NCI-H748 treated with DMSO at 0.1 percent for 48 hours (cell line): ENCODE measurements around the gene AKR1C2.
A peak's percentile ranks its signal among the peaks of the same experiment; 100 is the strongest.
"Not testable (repeated sequence)": the region's sequence is repeated elsewhere in the genome, so short reads cannot be mapped to it uniquely, and the experiment has no call there.

Experiments used
- DNase-seq: peaks from one replicate; lab custom pipeline; 2025; lab: John Stamatoyannopoulos, UW

AKR1C2 gene

DNA sequence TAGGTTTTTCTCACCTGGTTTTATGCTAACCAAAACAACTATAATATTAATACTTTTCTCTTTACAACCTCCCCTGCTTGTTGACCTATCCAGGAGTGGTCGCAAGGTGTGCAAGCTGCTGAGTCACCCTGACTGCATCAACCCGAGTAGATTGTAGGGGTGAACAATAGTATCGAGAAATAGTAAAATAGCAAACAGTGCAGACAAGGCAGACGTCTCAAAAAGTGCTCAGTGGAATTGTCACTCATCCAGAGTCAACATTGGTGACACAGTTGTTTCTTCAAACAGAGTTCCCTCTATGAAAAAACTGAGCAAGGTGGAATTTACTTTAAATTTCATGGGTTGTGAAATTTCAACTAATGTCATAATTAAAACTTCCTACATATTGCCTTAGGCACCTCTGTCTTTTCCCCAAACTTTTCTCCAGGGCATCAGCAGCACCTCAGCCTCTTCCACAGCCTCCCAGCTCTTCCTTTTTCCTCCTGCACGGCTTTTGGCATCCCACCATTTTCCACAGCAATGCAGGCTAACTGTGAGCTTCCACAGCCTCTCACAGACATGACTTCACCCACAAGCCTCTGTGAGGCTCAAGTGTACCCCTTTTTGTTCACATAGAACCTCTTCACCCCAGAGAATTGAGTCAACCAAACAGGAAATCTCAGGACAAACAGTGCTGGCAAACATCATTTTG lies 46.6 kb downstream of the AKR1C2 start:
- not testable (repeated sequence) for DNase-seq

DNA sequence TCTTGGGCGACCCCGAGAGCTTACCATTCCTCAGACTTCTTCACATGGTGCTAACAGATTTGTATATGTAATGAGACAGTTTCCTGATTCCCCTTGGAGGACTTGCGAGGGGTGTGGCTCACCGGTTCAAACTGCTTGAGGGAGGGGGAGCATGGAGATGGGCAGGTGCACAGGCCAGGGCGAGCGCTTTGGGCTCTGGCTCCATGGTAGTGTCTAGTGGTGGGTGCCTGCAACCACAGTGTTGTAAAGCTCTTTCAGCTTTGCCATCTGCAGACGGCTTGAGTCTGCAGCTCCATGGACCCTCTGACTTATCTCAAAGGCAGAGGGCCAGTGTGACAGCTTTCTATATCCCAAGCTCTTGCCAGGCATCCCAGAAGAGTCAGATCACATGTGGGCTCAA lies 47.6 kb downstream of the AKR1C2 start:
- DNase-seq: not testable (repeated sequence)

DNA sequence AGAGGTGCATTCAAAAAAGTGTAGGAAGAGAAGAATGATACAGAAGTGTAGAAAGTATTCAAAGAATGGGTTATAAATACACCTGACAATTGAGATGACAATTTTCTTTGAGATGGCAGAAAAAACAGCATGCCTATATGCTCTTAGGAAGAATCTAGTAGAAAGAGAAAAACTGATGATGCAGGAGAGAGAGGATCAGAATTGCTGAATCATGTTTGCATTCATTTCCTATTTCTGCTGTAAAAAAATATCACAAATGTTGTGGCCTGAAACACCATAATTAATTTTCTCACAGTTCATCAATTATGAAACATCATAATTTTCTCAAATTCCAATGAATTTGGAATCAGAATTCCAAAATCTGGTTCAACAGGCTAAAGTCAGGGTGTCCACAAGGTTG lies 50.3 kb downstream of the AKR1C2 start:
- no peak for DNase-seq

DNA sequence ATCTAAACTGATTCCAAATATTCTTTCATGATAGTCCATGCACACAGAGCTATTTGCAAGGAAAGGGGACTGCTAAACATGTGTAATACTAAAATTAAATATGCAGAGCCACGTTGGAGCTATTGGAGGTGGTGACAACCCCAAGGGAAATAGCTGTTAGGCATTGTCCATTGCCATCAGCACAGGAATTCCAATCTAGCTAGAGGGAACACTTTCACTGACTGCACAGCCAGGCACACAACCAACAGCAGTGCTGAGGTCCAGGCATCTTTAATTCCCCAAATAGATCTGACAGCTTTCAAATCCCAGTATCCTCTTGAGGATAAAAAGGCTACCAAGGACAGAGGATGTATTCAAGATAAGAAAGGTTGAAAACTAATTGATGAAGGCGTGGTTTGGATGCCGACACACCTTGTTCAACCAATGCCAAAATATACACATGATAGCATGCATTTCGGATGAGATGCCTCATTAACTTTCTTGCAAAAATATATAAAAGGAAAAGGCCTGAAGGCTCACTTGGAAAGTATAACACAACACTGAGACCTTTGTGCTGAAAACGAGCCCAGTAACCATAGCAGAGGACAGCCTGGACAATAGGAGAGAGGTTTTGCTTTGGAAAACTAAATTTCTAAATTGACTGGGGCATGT lies 52.0 kb downstream of the AKR1C2 start:
- DNase-seq: not testable (repeated sequence)

- no peak for DNase-seq
These were observed 55.7 kb downstream of the AKR1C2 start for GRCh38 chr10:4947635-4948596.

GRCh38 chr10:4947039-4947634 lies 56.5 kb downstream of the AKR1C2 start:
- DNase-seq: no peak

GRCh38 chr10:4945766-4946717 lies 57.6 kb downstream of the AKR1C2 start:
- no peak for DNase-seq

DNA sequence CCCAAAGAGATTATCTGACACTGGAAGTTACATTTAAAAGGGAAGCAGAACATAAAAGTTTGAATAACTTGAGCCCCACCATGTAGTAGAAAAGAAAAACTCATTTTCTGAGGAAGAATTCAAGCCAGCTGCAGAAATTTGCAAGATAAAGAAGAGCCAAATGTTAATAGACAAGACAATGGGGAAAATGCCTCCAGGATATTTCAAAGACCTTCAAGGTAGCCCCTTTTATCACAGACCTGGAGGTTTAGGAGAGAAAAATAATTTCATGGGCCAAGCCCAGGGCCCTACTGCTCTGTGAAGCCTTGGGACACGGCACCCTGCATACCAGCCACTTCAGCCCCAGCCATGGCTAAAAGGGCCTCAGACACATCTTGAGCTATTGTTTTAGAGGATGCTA lies 58.8 kb downstream of the AKR1C2 start:
- DNase-seq: no peak

GRCh38 chr10:4943821-4944220 lies 59.8 kb downstream of the AKR1C2 start:
- DNase-seq: no peak

- not testable (repeated sequence) for DNase-seq
These were observed 60.2 kb downstream of the AKR1C2 start for GRCh38 chr10:4943416-4943815.

GRCh38 chr10:4942931-4943330 lies 60.7 kb downstream of the AKR1C2 start:
- not testable (repeated sequence) for DNase-seq

GRCh38 chr10:4941540-4942330 lies 61.9 kb downstream of the AKR1C2 start:
- peak; percentile 23 for DNase-seq

GRCh38 chr10:4940909-4941308 lies 62.7 kb downstream of the AKR1C2 start:
- DNase-seq: not testable (repeated sequence)

- DNase-seq: not testable (repeated sequence)
These were observed 63.6 kb downstream of the AKR1C2 start for GRCh38 chr10:4940073-4940428.

DNA sequence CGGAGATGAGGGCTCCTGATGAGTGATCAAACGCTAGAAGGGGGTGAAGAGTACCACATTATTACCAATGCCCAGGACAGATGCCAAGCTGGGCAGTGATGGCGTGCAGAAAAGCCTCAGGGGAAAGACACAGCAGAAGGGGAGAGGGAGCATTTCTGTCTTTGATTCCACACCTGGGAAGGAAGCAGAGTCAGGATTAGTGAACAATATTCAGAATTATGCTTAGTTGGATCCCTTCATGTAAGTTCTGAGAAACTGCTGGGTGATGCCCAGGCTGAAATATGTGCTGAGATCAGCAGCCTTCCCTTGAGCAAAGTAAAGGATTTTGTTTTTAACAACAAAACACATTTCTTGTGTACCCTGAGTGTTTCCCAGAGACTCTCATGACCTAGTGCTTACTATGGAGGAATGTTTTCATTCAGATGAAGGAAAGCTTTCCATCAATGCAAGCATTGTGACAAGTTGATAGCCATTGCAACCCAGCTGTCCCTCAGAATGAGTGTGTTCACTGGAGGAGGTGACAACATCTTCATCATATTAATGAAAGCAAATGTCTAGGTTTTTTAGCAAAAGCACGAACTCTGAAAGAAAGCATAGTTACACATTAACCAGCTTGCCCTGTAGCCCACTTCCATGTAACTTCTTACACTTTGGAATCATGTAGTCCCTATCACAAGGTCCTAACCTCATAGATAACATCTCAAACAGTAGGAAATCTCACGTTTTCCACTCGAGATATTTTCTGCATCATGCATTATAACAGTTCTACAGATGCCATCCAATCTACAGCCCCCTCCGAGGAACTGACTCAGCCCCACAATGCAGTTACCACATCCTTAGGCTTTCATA lies 64.2 kb downstream of the AKR1C2 start:
- DNase-seq: no peak
